GM21717 (cell line): ENCODE measurements around the gene ITPR1.

ENCODE experiments used
- ATAC-seq: cut with Tn5 transposase; IDR thresholded peaks from one replicate; pipeline ENCODE4 v1.9.1; 2021; ENCODE audit warnings: mild to moderate bottlenecking, moderate library complexity; ENCODE audit not compliant: unreplicated experiment

Gene ITPR1

DNA sequence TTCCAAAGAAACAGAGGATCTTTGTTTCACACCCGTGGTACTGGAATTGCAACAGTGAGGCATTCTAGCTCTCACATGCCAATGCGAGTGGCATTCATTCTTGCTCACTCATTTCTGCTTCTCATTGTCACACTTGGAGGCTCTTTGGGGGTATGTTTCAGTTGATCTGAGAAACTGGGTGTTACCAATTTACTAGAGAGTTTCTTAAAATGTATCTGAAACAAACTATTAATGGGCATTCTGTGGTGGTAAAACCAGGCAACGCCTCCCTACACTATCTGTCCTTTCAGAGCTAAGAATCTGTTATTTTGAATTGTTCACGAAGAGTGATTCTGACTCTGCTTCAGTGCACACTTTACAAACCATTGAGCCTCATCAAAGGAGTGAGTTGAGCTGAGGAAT is 345.5 kb downstream of the ITPR1 start:
- peak; percentile 70 for ATAC-seq

DNA sequence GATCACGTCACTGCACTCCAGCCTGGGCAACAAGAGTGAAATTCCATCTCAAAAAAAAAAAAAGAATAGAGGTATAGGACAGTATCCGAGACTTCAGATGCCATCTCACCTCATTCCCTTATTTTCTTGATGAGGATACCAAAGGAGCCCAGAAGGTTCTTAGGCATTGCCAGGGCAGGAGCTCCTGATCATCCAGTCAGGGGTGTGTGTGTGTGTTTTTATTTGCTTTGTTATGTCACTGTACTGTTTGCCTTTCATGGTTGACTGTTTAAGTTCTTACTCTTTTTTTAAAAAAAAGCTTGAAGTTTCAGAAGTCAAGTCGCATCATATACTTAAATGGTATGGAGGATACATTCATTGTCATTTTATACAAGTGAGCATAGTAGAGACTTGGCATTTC is 346.1 kb downstream of the ITPR1 start:
- no peak for ATAC-seq

- ATAC-seq = no peak
Observed at GRCh38 chr3:4841225-4841624, 348.1 kb downstream of the ITPR1 start.

GRCh38 chr3:4841776-4842440 is 348.8 kb downstream of the ITPR1 start:
- no peak for ATAC-seq

GRCh38 chr3:4843619-4844018 is 350.5 kb downstream of the ITPR1 start:
- ATAC-seq = no peak

DNA sequence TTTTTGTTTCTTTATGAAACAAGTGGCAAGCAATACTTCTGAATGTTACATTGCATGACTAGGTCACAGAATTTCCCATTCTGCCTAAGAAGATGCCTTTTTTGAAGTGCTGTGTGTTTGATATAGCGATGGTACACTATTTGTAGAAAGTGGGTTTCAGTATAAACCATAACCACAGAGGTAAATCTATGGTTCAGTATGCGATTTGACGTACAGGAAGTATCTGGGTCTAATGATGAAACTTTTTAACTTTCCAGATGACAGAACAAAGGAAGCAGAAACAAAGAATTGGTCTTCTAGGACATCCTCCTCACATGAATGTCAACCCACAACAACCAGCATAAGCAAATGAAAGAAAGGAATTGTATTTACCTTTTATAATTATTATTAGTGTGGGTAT is 352.7 kb downstream of the ITPR1 start:
- peak; percentile 81 for ATAC-seq

- no peak for ATAC-seq
Observed at GRCh38 chr3:4846543-4846942, 353.4 kb downstream of the ITPR1 start.

DNA sequence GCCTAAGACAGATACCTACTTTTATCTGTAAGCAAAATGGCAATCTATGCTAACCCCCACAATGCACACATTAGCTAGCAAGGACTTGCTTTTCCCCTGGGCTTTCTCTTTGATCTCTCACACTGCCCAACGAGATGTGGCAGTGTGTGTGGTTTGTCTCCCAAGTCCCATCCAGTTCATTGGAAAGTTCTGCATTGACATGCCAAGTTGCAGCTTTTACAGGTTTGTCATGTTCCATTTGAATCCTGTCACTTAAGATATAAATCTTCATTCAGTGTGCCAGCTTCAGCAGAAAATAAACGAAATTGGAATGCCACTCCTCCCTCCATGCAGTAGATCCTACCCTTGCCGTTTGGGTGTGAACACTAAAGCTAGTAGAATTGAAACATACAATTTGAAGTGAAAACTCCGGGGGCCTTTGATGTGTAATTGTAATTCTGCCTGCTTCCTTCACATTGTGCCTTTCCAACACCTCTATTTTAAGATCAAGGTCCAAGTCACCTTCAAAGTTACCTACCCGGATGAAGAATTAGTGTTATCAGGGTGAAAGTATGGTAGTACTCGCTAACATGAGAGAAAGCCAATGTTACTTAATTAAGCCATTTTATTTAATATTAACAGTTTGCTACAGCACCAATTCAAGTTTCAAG is 355.2 kb downstream of the ITPR1 start:
- no peak for ATAC-seq

DNA sequence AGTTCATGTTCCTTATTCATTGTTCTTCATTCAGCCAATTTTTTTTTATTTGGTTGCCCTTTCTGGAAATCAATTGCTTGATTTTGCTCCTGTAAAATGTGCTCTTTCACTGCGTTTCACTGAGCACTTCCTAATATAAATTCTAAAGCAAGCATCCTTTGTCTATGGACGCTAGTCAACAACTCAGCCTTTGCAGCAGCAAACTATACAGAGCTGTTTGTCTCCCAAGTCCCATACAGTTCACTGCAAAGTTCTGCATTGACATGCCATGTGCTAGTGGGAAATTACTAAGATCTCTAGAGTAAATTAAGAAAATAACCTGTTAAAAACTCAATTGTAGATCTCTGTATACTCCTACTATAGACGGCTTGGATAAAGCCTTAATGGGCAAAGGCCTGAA is 356.0 kb downstream of the ITPR1 start:
- ATAC-seq = no peak

DNA sequence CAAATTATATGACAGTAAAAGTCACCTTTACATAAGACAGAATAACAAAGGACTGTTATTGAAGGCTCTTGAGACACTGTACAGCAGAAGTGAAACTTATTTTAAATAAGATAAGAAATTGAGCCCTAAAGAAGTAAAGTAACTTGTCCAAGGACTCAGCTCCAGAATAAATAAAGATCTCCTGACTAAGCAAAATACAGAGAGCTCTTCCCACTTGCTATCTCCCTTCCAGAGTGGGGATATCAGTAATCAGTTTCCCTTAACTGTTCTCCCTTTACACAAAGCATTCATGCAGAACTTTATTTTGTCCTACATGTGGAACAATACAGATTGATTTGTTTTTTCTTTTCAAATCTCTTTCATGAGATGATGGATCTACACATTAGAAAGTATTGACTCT is 356.6 kb downstream of the ITPR1 start:
- ATAC-seq = no peak

DNA sequence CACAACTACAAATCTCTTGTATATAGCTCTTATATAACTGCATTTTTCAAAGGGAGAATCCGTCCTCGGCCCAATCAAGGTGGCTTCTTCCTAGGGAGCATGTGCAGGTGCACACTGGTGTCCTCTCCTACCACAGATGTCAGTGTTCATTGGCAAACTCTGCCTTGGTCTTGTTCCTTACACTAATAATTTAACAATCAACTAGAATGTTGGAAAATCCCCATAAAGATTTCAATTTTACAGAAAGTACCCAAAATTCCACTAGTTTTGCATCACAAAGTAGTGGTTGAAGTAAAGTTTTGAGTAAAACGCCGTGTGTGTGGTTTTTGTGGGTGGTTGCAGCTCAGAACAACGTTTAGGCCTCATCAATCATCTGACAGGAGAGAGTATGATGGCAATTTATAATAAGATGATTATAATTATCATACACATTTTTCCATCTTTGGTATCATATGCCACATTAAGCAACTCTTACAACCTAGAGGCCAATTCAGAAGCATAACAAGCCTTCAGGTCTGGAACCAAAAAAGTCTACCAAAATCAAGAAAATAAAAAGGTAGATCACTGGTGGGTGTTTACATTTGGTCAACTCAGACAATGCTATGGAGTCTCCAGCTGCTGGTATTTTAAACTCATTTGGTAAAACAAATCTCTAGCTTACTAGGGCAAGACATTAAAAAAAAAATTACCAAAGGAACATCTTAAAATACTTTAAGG is 357.2 kb downstream of the ITPR1 start:
- peak; percentile 49 for ATAC-seq

GRCh38 chr3:4850928-4851265 is 357.7 kb downstream of the ITPR1 start:
- peak; percentile 60 for ATAC-seq

GRCh38 chr3:4852780-4853748 is 359.9 kb downstream of the ITPR1 start:
- ATAC-seq = no peak

DNA sequence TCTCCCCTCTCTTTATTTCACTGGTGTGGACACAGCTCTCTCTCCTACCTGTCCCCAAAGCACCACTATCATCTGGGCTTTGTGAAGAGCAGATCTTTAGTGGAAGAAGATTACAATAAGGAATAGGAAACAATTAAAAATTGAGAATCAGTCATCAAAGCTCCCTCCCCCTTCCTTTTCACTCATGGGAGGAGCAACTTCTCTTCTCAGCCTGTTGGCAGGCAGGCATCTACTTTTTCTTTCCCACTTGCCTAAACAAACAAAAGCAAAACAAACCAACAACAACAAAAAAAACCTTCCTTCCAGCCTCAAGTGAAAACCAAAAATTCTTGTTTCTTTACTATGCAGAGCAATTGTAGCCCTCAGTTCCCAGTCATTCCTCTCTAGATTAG is 360.6 kb downstream of the ITPR1 start:
- ATAC-seq = no peak

- no peak for ATAC-seq
Observed at GRCh38 chr3:4855676-4856075, 362.5 kb downstream of the ITPR1 start.

DNA sequence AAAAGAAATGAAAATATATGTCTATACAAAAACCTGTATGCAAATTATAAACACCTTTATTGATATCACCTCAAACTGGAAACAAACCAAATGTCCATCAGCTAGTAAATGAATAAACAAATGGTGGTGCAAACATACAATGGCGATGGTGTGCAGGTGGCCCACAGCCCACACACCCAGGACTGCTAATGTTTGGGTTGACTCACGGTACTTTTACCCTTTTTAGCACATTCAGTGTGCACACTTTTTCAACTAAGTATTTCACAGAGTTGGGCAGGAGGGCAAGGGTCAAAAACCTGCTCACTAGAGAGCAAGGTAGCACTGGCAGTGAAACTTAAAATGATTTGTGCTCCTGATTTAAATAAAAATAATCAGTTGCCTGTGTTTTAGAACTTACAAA is 363.0 kb downstream of the ITPR1 start:
- no peak for ATAC-seq

DNA sequence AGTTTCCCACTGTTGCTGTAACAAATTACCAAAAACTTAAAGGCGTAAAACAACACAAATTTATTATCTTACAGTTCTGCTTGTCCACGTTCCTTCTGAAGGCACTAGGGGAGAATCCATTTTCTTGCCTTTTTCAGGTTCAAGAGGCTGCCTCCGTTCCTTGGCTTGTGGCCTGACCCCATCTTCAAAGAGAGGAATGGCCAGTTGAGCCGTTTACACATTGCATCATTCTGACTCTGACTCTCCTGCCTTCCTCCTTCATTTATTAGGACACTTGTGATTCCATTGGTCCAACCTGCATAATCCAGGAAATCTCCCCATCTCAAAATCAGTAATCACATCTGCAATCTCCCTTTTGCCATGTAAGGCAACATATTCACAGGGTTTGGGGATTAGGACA is 363.4 kb downstream of the ITPR1 start:
- ATAC-seq = no peak

- ATAC-seq = no peak
Observed at GRCh38 chr3:4856986-4857385, 363.8 kb downstream of the ITPR1 start.

GRCh38 chr3:4859788-4860187 is 366.6 kb downstream of the ITPR1 start:
- no peak for ATAC-seq

DNA sequence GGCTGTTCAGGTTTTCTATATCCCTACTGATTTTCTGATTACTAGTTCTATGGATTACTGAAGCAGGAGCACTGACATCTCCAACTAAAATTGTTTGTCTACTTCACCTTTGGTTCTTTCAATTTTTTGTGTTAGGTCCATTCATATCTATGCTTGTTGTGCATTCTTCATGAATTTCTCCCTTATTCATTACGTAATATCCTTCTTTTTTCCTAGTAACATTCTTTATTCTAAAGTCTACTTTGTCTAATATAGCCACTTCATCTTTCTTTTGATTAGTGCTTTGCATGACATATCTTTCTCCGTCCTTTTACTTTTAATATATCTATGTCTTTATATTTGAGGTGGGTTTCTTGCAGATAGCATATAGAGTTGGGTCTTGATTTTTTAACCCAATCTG is 369.8 kb downstream of the ITPR1 start:
- ATAC-seq = no peak

- ATAC-seq = no peak
Observed at GRCh38 chr3:4864503-4864902, 371.4 kb downstream of the ITPR1 start.
